Right atrium auricular region (tissue), 2 donors: Measurements from ENCODE around the gene MAP2K5. TPM values are rescaled to one million over a fixed set of nuclear protein-coding genes. Genes with fewer than 3 reads are reported as not detected.

Source experiments
- DNase-seq: peaks from one replicate; pipeline ENCODE4 v3.0.0-alpha.2; 2019; ENCODE audit warnings: low spot score
- H3K27ac ChIP-seq, 2 donors: fragments of 200-600 bp; sonication (generic); 1 replicate in 1 of 2; 2 replicates in 1 of 2; pipeline ENCODE4 v1.5.1; 2016 to 2019
- H3K27me3 ChIP-seq, 2 donors: fragments of 200-600 bp; sonication (generic); one replicate each; pipeline versions ENCODE4 v1.5.1 to v1.6.0; 2017 to 2019
- H3K36me3 ChIP-seq: fragments of 200-600 bp; sonication (generic); one replicate; pipeline ENCODE4 v1.5.1; 2016
- H3K4me1 ChIP-seq, 2 donors: fragments of 200-600 bp; sonication (generic); one replicate each; pipeline versions ENCODE4 v1.5.1 to v1.6.0; 2017 to 2019
- H3K4me3 ChIP-seq, 2 donors: fragments of 200-600 bp; sonication (generic); 1 replicate in 1 of 2; 2 replicates in 1 of 2; pipeline ENCODE4 v1.5.1; 2017 to 2019; ENCODE audit warnings: mild to moderate bottlenecking in 1 of 2, moderate library complexity in 1 of 2
- H3K9me3 ChIP-seq, 2 donors: fragments of 200-600 bp; sonication (generic); one replicate each; pipeline ENCODE4 v1.5.1; 2019
- total RNA-seq, 2 donors: library from RNA; depleted of rRNA; stranded (reverse); fragments of >200 nt; gene quantifications; one replicate each; pipeline ENCODE4 v1.1.0, GENCODE V29; 2016
- TF ChIP-seq, protein P1 (sequence below), 2 donors: fragments of 200-600 bp; sonication (generic); IDR thresholded peaks; one replicate each; pipeline ENCODE4 v1.5.1; 2019; ENCODE audit warnings: antibody characterized with exemption in 2 of 2

MAP2K5 gene
- total RNA-seq, 2 donors from 2014 or later = 5.8 to 6.7 TPM

DNA sequence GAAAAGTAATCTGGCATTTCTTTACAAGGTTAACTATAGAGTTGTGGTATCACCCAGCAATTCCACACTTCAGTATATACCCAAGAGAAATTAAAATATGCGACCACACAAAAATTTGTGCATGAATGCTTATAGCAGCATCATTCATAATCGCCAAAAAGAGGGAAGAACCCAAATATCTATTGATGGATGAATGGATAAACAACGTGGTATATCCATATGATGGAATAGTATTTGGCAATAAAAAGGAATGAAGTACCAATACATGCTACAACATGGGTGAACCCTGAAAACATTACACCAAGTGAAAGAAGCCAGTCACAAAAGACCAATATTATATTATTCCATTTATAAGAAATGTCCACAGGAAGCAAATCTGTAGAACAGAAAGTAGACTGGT, 274.2 kb downstream of the MAP2K5 start:
- Histone ChIP-seq H3K27me3 (peaks cover 23% of the 10 kb centered on the region in 2 donors), H3K27ac (no peak overlapping the region), H3K9me3 (peaks cover 0 to 16% of the 10 kb centered on the region in 2 donors), H3K4me1 (peaks cover 0 to 16% of the 10 kb centered on the region in 2 donors), H3K36me3 (no peaks in the 10 kb centered on the region), H3K4me3 (no peak overlapping the region)
- DNase-seq = no peak
- TF ChIP-seq, protein P1, sequence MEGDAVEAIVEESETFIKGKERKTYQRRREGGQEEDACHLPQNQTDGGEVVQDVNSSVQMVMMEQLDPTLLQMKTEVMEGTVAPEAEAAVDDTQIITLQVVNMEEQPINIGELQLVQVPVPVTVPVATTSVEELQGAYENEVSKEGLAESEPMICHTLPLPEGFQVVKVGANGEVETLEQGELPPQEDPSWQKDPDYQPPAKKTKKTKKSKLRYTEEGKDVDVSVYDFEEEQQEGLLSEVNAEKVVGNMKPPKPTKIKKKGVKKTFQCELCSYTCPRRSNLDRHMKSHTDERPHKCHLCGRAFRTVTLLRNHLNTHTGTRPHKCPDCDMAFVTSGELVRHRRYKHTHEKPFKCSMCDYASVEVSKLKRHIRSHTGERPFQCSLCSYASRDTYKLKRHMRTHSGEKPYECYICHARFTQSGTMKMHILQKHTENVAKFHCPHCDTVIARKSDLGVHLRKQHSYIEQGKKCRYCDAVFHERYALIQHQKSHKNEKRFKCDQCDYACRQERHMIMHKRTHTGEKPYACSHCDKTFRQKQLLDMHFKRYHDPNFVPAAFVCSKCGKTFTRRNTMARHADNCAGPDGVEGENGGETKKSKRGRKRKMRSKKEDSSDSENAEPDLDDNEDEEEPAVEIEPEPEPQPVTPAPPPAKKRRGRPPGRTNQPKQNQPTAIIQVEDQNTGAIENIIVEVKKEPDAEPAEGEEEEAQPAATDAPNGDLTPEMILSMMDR (IDR thresholded peaks at IDR 0.05) = no peak

- Histone ChIP-seq H3K4me1 (peaks cover 0 to 27% of the 10 kb centered on the region in 2 donors), H3K27me3 (peaks cover 35 to 41% of the 10 kb centered on the region in 2 donors), H3K36me3 (no peaks in the 10 kb centered on the region), H3K9me3 (peaks cover 0 to 16% of the 10 kb centered on the region in 2 donors), H3K4me3 (no peak overlapping the region), H3K27ac (no peak overlapping the region)
- no peak for DNase-seq
- TF ChIP-seq, protein P1 (IDR thresholded peaks at IDR 0.05) = no peak
Measured at GRCh38 chr15:67818464-67818863, 276.0 kb downstream of the MAP2K5 start.

GRCh38 chr15:67819636-67820035, 277.1 kb downstream of the MAP2K5 start:
- no peak for DNase-seq
- Histone ChIP-seq H3K27ac (no peak overlapping the region), H3K27me3 (peaks cover 46 to 52% of the 10 kb centered on the region in 2 donors), H3K36me3 (no peaks in the 10 kb centered on the region), H3K4me3 (no peak overlapping the region), H3K9me3 (peaks cover 0 to 16% of the 10 kb centered on the region in 2 donors), H3K4me1 (peaks cover 0 to 39% of the 10 kb centered on the region in 2 donors)
- TF ChIP-seq, protein P1 (IDR thresholded peaks at IDR 0.05) = no peak

- Histone ChIP-seq H3K9me3 (peaks cover 0 to 16% of the 10 kb centered on the region in 2 donors), H3K4me3 (no peak overlapping the region), H3K27ac (no peak overlapping the region), H3K4me1 (peaks cover 0 to 46% of the 10 kb centered on the region in 2 donors), H3K27me3 (peaks cover 52 to 59% of the 10 kb centered on the region in 2 donors), H3K36me3 (no peaks in the 10 kb centered on the region)
- TF ChIP-seq, protein P1 (IDR thresholded peaks at IDR 0.05) = no peak
- DNase-seq = no peak
Measured at GRCh38 chr15:67820122-67820991, 277.9 kb downstream of the MAP2K5 start.

GRCh38 chr15:67820992-67821783, 278.7 kb downstream of the MAP2K5 start:
- Histone ChIP-seq H3K9me3 (peaks cover 0 to 9% of the 10 kb centered on the region in 2 donors), H3K4me3 (no peak overlapping the region), H3K27me3 (peaks cover 58 to 68% of the 10 kb centered on the region in 2 donors), H3K36me3 (no peaks in the 10 kb centered on the region), H3K4me1 (peaks cover 0 to 55% of the 10 kb centered on the region in 2 donors), H3K27ac (no peak overlapping the region)
- TF ChIP-seq, protein P1 (IDR thresholded peaks at IDR 0.05) = no peak
- DNase-seq = no peak
